Skin epidermis (tissue), 12 donors: Measurements from ENCODE around the gene MASTL.

Experiments
- H3K27ac ChIP-seq, 21 experiments: fragments of 200-600 bp; sonication (generic) in 11 of 21; one replicate each; pipeline ENCODE4 v1.5.0; 2020; ENCODE audit warnings: mild to moderate bottlenecking in 3 of 21, inconsistent platforms in 2 of 21, moderate library complexity in 2 of 21
- H3K4me3 ChIP-seq, 7 experiments: fragments of 200-600 bp; sonication (generic) in 2 of 7; one replicate each; pipeline ENCODE4 v1.5.0; 2020; ENCODE audit warnings: inconsistent platforms in 2 of 7, mild to moderate bottlenecking in 2 of 7, moderate library complexity in 1 of 7

The MASTL gene

GRCh38 chr10:27155066-27155754, at the start of gene MASTL:
Gene MASTL (plus strand): TSS chr10:27155352. CDS start chr10:27155427, 75 bp downstream.
- peak within 1 kb of the TSS; percentile 50 to 100 (median 97) for H3K27ac ChIP-seq
- peak within 1 kb of the TSS; percentile 60 to 99 (median 85) for H3K4me3 ChIP-seq

DNA sequence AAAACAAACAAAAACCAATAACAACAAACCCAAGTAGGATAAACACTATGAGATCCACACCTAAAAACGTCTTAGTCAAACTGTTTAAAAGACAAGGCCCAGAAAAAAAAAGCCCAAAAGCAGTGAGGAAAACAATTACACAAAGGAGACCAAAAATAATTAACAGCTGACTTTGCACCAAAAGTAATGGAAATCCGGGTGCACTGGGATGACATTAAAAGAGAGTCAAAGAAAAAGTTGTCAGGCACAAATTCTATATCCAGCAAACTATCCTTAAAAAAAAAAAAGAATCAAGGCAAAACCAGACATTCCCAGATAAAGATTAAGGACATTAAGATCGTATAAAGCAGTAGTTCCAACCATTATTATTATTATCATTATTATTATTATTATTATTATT, 47.0 kb upstream of the MASTL start:
- Histone ChIP-seq H3K27ac (no peak overlapping the region), H3K4me3 (no peak overlapping the region)

GRCh38 chr10:27134371-27134770, 20.8 kb upstream of the MASTL start:
- no peak overlapping the region for H3K27ac ChIP-seq
- no peak overlapping the region for H3K4me3 ChIP-seq

- H3K27ac ChIP-seq, result no peak overlapping the region
- H3K4me3 ChIP-seq, result no peak overlapping the region
These were observed 16.9 kb upstream of the MASTL start for GRCh38 chr10:27138277-27138676.

DNA sequence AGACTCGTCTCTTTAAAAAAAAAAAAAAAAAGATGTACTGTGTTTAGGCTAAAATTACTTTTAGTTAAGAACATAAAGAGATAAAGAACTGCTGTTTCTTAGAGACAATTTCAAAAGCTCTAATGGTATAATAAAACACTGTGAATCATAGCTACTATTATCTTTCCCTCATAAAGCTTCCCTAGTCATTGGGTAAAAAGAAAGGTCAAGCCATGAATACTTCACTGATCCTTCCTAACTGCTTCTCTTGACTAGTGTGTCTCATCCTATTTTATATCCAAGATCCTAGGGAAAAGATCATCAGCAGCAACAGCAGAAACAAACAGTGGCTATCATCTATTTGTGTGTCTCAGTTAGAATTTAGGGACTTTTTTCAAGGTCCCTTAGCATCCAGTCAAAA, 11.5 kb upstream of the MASTL start:
- no peak overlapping the region for H3K27ac ChIP-seq
- no peak overlapping the region for H3K4me3 ChIP-seq

GRCh38 chr10:27145937-27146336, 9.2 kb upstream of the MASTL start:
- Histone ChIP-seq H3K4me3 (no peak overlapping the region), H3K27ac (no peak overlapping the region)

- Histone ChIP-seq H3K4me3 (no peak overlapping the region), H3K27ac (no peak overlapping the region)
These were observed 7.5 kb upstream of the MASTL start for GRCh38 chr10:27147701-27148100.

GRCh38 chr10:27150261-27150660, 4.9 kb upstream of the MASTL start:
- no peak overlapping the region for H3K27ac ChIP-seq
- H3K4me3 ChIP-seq, result no peak overlapping the region

- Histone ChIP-seq H3K27ac (peak overlapping the region in 1 of 21 experiments; percentile 98), H3K4me3 (peak overlapping the region in 6 of 7 experiments; percentile 60 to 99 (median 85))
These were observed 2.5 kb upstream of the MASTL start for GRCh38 chr10:27152687-27153086.

- H3K27ac ChIP-seq, result peak overlapping the region in 20 of 21 experiments; percentile 90 to 100 (median 97)
- peak overlapping the region; percentile 60 to 99 (median 85) for H3K4me3 ChIP-seq
These were observed 1.8 kb upstream of the MASTL start for GRCh38 chr10:27153329-27153728.

DNA sequence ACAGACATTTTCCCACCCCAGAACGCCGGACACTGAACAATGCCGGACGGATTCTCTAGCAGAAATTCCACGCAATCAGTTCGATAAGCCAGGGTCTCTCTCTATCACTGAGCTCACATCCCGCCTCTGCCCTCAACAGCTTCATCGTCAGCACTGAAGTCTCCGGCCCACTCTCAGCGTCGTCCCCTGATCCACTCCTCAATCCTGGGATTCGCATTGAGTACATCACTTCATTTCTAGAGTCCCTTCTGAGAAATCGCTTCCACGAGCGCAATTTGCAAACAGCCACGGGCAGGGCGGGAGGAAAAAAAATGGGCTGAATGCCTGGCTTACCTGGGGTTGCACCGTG, 1.3 kb upstream of the MASTL start:
- Histone ChIP-seq H3K4me3 (peak overlapping the region; percentile 60 to 99 (median 85)), H3K27ac (peak overlapping the region; percentile 50 to 100 (median 97))

- Histone ChIP-seq H3K4me3 (peak overlapping the region; percentile 60 to 99 (median 85)), H3K27ac (peak overlapping the region in 20 of 21 experiments; percentile 8 to 100 (median 96))
These were observed 1.4 kb downstream of the MASTL start for GRCh38 chr10:27156566-27156965.

GRCh38 chr10:27157150-27157549, 2.0 kb downstream of the MASTL start:
- Histone ChIP-seq H3K4me3 (no peak overlapping the region), H3K27ac (peak overlapping the region in 1 of 21 experiments; percentile 95)

DNA sequence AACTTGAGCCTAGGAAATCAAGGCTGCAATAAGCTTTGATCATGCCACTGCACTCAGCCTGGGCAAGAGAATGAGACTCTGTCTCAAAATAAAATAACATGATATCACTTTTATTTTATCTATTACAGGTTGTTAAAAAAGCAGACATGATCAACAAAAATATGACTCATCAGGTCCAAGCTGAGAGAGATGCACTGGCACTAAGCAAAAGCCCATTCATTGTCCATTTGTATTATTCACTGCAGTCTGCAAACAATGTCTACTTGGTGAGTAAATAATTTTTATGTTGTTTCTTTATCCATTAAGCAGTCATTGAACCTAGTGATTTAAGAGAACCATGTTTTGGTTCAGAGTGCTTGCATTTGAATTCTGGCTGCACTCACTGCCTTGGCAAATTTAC, 3.3 kb downstream of the MASTL start:
- no peak overlapping the region for H3K27ac ChIP-seq
- no peak overlapping the region for H3K4me3 ChIP-seq

DNA sequence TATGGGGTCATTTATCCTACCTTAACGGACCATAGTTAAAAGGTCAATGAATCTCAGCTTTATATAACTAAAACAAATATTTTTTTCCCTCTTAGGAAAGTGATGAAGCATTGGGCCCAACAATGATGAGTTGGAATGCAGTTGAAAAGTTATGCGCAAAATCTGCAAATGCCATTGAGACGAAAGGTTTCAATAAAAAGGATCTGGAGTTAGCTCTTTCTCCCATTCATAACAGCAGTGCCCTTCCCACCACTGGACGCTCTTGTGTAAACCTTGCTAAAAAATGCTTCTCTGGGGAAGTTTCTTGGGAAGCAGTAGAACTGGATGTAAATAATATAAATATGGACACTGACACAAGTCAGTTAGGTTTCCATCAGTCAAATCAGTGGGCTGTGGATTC, 14.7 kb downstream of the MASTL start:
- Histone ChIP-seq H3K27ac (no peak overlapping the region), H3K4me3 (no peak overlapping the region)

DNA sequence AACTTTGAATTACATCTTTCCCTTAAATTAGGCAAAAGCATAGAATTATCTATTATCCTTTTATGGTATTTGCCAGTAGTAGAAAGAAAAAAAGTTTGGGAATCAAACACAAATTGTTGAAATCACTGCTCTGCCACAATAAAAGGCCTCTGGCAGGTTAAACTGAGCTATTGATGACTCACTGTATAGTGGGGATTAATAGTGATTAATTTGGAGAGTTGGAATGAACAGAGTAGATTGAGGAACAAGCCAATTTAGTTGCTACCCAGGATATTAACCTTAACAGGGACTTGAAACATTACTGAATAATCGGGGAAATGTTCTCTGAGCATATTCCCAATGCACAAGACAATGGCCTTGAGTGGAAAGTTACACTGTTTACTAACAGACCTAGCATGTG, 33.1 kb downstream of the MASTL start:
- Histone ChIP-seq H3K4me3 (no peak overlapping the region), H3K27ac (no peak overlapping the region)

GRCh38 chr10:27188897-27189296, 33.7 kb downstream of the MASTL start:
- Histone ChIP-seq H3K4me3 (no peak overlapping the region), H3K27ac (no peak overlapping the region)

- no peak overlapping the region for H3K4me3 ChIP-seq
- H3K27ac ChIP-seq, result no peak overlapping the region
These were observed 35.4 kb downstream of the MASTL start for GRCh38 chr10:27190508-27190907.

GRCh38 chr10:27192284-27192683, 37.1 kb downstream of the MASTL start:
- H3K4me3 ChIP-seq, result no peak overlapping the region
- H3K27ac ChIP-seq, result no peak overlapping the region

DNA sequence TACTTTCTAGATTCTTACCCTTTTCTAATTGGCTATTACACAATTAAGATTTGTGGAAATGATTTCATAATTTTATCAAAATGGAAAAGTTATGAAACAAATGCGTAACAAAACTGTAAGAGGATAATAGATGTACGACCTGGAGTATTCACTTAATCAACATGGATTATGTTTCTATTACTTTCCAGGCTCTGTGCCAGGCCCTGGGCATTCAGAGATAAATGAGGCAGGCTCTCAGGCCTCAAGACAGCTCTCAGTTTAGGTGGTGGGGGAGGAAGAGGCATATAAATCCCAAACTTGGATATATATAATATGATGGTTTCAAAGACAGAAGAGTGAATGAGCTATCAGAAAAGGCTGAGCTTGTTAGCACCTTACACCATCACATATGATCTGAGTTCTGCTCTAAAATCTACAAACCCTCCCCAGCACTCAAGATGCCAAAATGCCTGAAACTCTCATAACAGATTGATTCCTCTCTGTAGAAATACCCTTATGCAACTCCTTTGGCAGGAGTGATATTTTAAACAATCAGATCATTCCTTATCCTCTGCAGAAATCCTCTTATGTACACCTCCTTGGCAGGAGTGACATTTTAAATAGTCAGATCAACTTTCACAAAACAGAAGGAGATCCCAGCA, 42.9 kb downstream of the MASTL start:
- H3K4me3 ChIP-seq, result no peak overlapping the region
- no peak overlapping the region for H3K27ac ChIP-seq

DNA sequence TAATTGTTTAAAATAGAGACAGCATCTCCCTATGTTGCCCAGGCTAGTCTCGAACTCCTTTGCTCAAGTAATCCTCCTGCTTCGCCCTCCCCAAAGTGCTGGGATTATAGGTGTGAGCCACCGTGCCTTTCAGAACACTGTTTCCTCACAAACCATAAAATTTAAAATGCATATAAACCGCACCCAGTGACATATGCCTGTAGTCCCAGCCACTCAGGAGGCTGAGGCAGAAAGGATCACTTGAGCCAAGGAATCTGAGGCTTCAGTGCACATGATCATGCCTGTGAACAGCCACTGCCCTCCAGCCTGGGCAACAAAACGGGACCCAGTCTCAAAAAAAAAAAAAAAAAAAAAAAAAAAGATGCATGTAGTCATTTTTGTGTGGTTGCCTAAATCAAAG, 48.7 kb downstream of the MASTL start:
- H3K27ac ChIP-seq, result no peak overlapping the region
- no peak overlapping the region for H3K4me3 ChIP-seq

DNA sequence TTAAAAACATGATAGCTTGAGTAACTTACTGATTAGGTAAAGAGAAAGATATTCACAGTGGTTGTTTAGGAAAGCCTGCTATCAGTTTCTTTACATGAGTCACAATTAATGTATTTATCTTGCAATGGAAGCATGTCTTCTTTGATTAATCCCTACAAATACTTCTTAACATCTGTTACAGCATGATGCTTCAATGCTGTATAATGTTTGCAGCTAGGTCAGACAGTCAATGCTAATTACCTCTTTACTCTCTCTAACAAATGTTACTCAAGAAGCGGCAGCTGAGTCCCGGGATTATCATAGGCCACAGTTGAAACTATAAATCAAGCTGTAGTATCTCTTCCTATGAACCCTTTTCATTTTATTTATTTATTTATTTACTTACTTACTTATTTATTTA, 52.2 kb downstream of the MASTL start:
- Histone ChIP-seq H3K27ac (no peak overlapping the region), H3K4me3 (no peak overlapping the region)
